Activated CD4-positive, alpha-beta T cell treated with anti-CD3 and anti-CD28 coated beads for 1 hour (primary cell): ENCODE data around the gene SF3B4.
"Not testable (repeated sequence)": the region's sequence is repeated elsewhere in the genome, so short reads cannot be mapped to it uniquely, and the experiment has no call there.

Source experiments
- DNase-seq: peaks from one replicate; pipeline ENCODE4 v3.0.0-alpha.2; 2020

SF3B4 gene

GRCh38 chr1:149927563-149928400 lies at the start of gene SF3B4:
SF3B4 (minus strand) TSS chr1:149927803; CDS start chr1:149927759, 44 bp downstream.
- peak; percentile 92 for DNase-seq

- no peak for DNase-seq
Observed at GRCh38 chr1:149977345-149977744, 49.7 kb upstream of the SF3B4 start.

- DNase-seq: no peak
Observed at GRCh38 chr1:149972547-149972946, 44.9 kb upstream of the SF3B4 start.

GRCh38 chr1:149967646-149968045 lies 40.0 kb upstream of the SF3B4 start:
- no peak for DNase-seq

- no peak for DNase-seq
Observed at GRCh38 chr1:149967041-149967440, 39.4 kb upstream of the SF3B4 start.

- no peak for DNase-seq
Observed at GRCh38 chr1:149966405-149966804, 38.8 kb upstream of the SF3B4 start.

GRCh38 chr1:149965440-149965839 lies 37.8 kb upstream of the SF3B4 start:
- no peak for DNase-seq

- no peak for DNase-seq
Observed at GRCh38 chr1:149963358-149963757, 35.8 kb upstream of the SF3B4 start.

- DNase-seq: no peak
Observed at GRCh38 chr1:149962736-149963135, 35.1 kb upstream of the SF3B4 start.

- no peak for DNase-seq
Observed at GRCh38 chr1:149962039-149962647, 34.5 kb upstream of the SF3B4 start.

- DNase-seq: not testable (repeated sequence)
Observed at GRCh38 chr1:149957548-149957947, 29.9 kb upstream of the SF3B4 start.

GRCh38 chr1:149949911-149950310 lies 22.3 kb upstream of the SF3B4 start:
- DNase-seq: no peak

- DNase-seq: no peak
Observed at GRCh38 chr1:149945206-149945605, 17.6 kb upstream of the SF3B4 start.

GRCh38 chr1:149942885-149943284 lies 15.3 kb upstream of the SF3B4 start:
- no peak for DNase-seq

- no peak for DNase-seq
Observed at GRCh38 chr1:149942207-149942606, 14.6 kb upstream of the SF3B4 start.

- DNase-seq: no peak
Observed at GRCh38 chr1:149940427-149940826, 12.8 kb upstream of the SF3B4 start.

- DNase-seq: not testable (repeated sequence)
Observed at GRCh38 chr1:149938668-149939003, 11.0 kb upstream of the SF3B4 start.

- no peak for DNase-seq
Observed at GRCh38 chr1:149937759-149938158, 10.2 kb upstream of the SF3B4 start.

- DNase-seq: no peak
Observed at GRCh38 chr1:149936992-149937705, 9.5 kb upstream of the SF3B4 start.

GRCh38 chr1:149936170-149936991 lies 8.8 kb upstream of the SF3B4 start, which contains the start of gene MTMR11:
MTMR11 (minus strand) TSS chr1:149936879; CDS start chr1:149936647, 232 bp downstream.
- DNase-seq: no peak

GRCh38 chr1:149934356-149934755 lies 6.8 kb upstream of the SF3B4 start:
- no peak for DNase-seq

- no peak for DNase-seq
Observed at GRCh38 chr1:149933208-149933607, 5.6 kb upstream of the SF3B4 start.

- no peak for DNase-seq
Observed at GRCh38 chr1:149932474-149932873, 4.9 kb upstream of the SF3B4 start.
